RPMI8226 (cell line): Measurements from ENCODE around the gene SPDYE1.
"Not testable (repeated sequence)": the region's sequence is repeated elsewhere in the genome, so short reads cannot be mapped to it uniquely, and the experiment has no call there.

Experiments used
- DNase-seq: peaks from one replicate; pipeline ENCODE4 v3.0.0-alpha.2; 2015

Gene SPDYE1

GRCh38 chr7:43994681-43995080 is 3.0 kb upstream of the SPDYE1 start:
- DNase-seq = not testable (repeated sequence)

- DNase-seq = not testable (repeated sequence)
Measured at GRCh38 chr7:44012081-44012480, 14.4 kb downstream of the SPDYE1 start.

GRCh38 chr7:44015090-44015489 is 17.4 kb downstream of the SPDYE1 start:
- DNase-seq = not testable (repeated sequence)

- peak; percentile 99 for DNase-seq
Measured at GRCh38 chr7:44018857-44019807, 21.4 kb downstream of the SPDYE1 start.

GRCh38 chr7:44019825-44020224 is 22.1 kb downstream of the SPDYE1 start:
- DNase-seq = not testable (repeated sequence)

- DNase-seq = not testable (repeated sequence)
Measured at GRCh38 chr7:44022069-44022468, 24.4 kb downstream of the SPDYE1 start.

- not testable (repeated sequence) for DNase-seq
Measured at GRCh38 chr7:44022796-44023467, 25.2 kb downstream of the SPDYE1 start.

GRCh38 chr7:44029433-44029832 is 31.7 kb downstream of the SPDYE1 start:
- DNase-seq = not testable (repeated sequence)

GRCh38 chr7:44030029-44030428 is 32.3 kb downstream of the SPDYE1 start:
- DNase-seq = not testable (repeated sequence)

GRCh38 chr7:44031319-44031718 is 33.6 kb downstream of the SPDYE1 start:
- not testable (repeated sequence) for DNase-seq

- DNase-seq = not testable (repeated sequence)
Measured at GRCh38 chr7:44032031-44032430, 34.3 kb downstream of the SPDYE1 start.

GRCh38 chr7:44033971-44034844 is 36.5 kb downstream of the SPDYE1 start:
- not testable (repeated sequence) for DNase-seq

- not testable (repeated sequence) for DNase-seq
Measured at GRCh38 chr7:44036364-44036763, 38.7 kb downstream of the SPDYE1 start.

GRCh38 chr7:44037951-44038350 is 40.3 kb downstream of the SPDYE1 start:
- DNase-seq = not testable (repeated sequence)

GRCh38 chr7:44038553-44038952 is 40.9 kb downstream of the SPDYE1 start:
- not testable (repeated sequence) for DNase-seq

GRCh38 chr7:44038961-44039558 is 41.4 kb downstream of the SPDYE1 start:
- DNase-seq = peak; percentile 95

GRCh38 chr7:44039800-44040492 is 42.2 kb downstream of the SPDYE1 start:
- DNase-seq = not testable (repeated sequence)

GRCh38 chr7:44040493-44040891 is 42.8 kb downstream of the SPDYE1 start:
- DNase-seq = peak; percentile 77

- no peak for DNase-seq
Measured at GRCh38 chr7:44042221-44042620, 44.5 kb downstream of the SPDYE1 start.

- DNase-seq = no peak
Measured at GRCh38 chr7:44043902-44044301, 46.2 kb downstream of the SPDYE1 start.
